Upper lobe of right lung (tissue), 1 donor: ENCODE measurements around the gene TP53BP2. TPM values are rescaled to one million over a fixed set of nuclear protein-coding genes. Genes with fewer than 3 reads are reported as not detected.

Source experiments
- ATAC-seq: fragments of 200-7000 bp; cut with Tn5 transposase; one replicate; pipeline ENCODE4 v1.9.1; 2020; ENCODE audit warnings: mild to moderate bottlenecking, moderate library complexity
- DNase-seq: peaks from one replicate; pipeline ENCODE4 v3.0.0-alpha.2; 2020
- H3K27ac ChIP-seq: fragments of 200-600 bp; one replicate; pipeline ENCODE4 v1.8.0; 2022
- H3K27me3 ChIP-seq: fragments of 200-600 bp; one replicate; pipeline ENCODE4 v1.8.0; 2022; ENCODE audit warnings: mild to moderate bottlenecking
- H3K36me3 ChIP-seq: fragments of 200-600 bp; one replicate; pipeline ENCODE4 v1.8.0; 2022
- H3K4me1 ChIP-seq: fragments of 200-600 bp; one replicate; pipeline ENCODE4 v1.8.0; 2022
- H3K4me3 ChIP-seq: fragments of 200-600 bp; one replicate; pipeline ENCODE4 v1.8.0; 2022; ENCODE audit warnings: mild to moderate bottlenecking
- H3K9me3 ChIP-seq: fragments of 200-600 bp; one replicate; pipeline ENCODE4 v1.8.0; 2022
- intact Hi-C: fragments of 100-400 bp; cut with DNase I; formaldehyde crosslinking; loops from one replicate; pipeline ENCODE4 v1.11.0; 2022
- total RNA-seq: library from RNA; stranded (reverse); fragmentation: NEBNext Ultra II Directional; extraction: Animal tissue kit (Norgen Biotek cat#: 25700); gene quantifications from one replicate; pipeline ENCODE4 v1.2.1, GENCODE V29; 2021
- TF ChIP-seq, protein P1 (sequence below): fragments of 200-600 bp; IDR thresholded peaks from one replicate; pipeline ENCODE4 v1.8.0; 2022; ENCODE audit warnings: antibody characterized with exemption
- donor health status: DM: no; HTN: yes; CAD: no; lungs with severe emphysema.

TP53BP2 gene
- total RNA-seq, 1 donor from 2014 or later, result 64.4 TPM

DNA sequence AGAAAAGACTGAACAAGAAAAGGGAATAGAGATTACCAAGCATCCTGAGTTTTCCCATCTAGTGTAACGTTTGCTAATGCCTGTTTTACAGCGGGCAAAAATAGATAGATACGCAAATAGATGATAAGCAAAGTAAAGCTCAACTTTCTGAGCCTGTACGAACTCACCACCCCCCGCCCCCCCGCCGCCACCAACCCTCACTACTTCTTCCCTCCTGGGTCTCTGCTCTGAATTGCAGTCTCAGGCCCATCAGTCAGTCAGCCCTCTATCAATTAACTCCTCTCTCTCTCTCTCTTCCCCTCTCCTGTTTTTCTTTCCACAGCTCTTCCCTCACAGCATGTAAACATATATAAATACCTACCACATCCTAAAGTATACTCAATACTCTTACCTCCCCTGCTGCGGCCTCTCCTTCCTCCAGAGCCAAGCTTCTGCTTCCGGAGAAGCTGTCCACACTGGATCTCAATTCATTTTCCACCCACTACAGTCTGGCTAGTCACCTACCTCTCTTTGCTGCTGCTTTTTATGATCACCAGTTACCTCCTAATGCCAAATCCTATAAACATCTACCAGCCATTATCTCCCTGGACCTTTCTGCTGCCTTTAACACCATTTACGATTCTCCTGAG is 68.8 kb downstream of the TP53BP2 start:
- no peaks in the 10 kb centered on the region for H3K27me3 ChIP-seq
- peaks cover 89% of the 10 kb centered on the region for H3K36me3 ChIP-seq
- intact Hi-C loops, result no loop called here
- no peak for DNase-seq
- H3K4me1 ChIP-seq, result peaks cover 10% of the 10 kb centered on the region
- no peaks in the 10 kb centered on the region for H3K9me3 ChIP-seq
- TF ChIP-seq, protein P1, sequence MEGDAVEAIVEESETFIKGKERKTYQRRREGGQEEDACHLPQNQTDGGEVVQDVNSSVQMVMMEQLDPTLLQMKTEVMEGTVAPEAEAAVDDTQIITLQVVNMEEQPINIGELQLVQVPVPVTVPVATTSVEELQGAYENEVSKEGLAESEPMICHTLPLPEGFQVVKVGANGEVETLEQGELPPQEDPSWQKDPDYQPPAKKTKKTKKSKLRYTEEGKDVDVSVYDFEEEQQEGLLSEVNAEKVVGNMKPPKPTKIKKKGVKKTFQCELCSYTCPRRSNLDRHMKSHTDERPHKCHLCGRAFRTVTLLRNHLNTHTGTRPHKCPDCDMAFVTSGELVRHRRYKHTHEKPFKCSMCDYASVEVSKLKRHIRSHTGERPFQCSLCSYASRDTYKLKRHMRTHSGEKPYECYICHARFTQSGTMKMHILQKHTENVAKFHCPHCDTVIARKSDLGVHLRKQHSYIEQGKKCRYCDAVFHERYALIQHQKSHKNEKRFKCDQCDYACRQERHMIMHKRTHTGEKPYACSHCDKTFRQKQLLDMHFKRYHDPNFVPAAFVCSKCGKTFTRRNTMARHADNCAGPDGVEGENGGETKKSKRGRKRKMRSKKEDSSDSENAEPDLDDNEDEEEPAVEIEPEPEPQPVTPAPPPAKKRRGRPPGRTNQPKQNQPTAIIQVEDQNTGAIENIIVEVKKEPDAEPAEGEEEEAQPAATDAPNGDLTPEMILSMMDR, result no peak
- no peak overlapping the region for H3K4me3 ChIP-seq
- H3K27ac ChIP-seq, result no peak overlapping the region
- no peak for ATAC-seq

DNA sequence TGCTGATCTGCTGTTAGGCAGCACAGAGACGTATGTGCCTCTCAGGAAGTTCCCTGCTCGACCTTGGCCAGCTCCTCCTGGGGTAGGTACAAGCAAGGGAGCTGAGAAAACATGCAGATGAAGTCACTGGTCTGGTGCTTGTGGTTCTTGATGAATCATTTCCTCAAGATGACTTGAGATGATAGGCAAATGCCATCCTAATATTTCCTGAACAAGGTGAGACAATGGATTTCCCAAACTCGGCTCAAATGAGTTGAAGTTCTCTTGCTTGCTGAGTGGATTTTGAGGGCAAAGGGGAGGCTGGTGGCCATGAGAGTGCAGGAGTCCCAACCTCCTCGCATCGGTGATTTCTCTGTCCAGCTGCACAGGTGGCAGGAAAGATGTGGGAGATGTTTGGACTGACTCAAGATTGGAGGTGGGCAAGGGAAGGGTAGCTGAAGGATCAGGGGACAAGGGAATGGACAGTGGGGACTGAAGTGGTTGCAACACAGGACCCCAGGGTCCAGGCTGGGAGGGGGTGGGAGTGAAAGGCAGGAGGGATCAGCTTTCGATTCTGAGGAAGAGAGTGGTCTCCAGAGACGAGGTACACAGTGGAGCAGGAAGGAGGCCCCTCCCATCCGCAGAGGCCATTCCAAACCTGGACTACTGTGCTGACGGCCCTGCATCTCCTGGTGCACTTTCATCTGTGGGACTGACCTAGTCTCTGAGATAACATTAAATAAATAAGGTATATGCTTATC is 69.5 kb downstream of the TP53BP2 start:
- ATAC-seq, result peak; percentile 49

DNA sequence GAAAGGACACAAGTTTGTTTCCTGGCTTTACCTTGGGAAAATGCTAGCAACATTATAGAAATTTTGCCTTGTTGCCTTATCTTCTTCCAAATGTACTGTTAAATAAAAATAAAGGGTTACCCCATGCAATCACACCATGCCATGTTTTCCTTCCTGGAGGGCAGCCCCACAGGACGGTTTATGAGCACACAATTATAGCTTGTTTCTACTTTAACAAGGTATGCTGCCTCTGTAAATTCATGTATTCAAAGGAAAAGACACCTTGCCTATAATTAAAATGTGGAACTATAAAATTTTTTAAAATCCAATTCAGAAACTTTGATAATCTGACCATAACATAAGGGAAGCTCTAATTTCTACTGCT is 70.1 kb downstream of the TP53BP2 start:
- no peak overlapping the region for H3K4me3 ChIP-seq
- intact Hi-C loops, result no loop called here
- peaks cover 23% of the 10 kb centered on the region for H3K4me1 ChIP-seq
- no peaks in the 10 kb centered on the region for H3K27me3 ChIP-seq
- H3K27ac ChIP-seq, result peak overlapping the region; percentile 15
- H3K36me3 ChIP-seq, result peaks cover 92% of the 10 kb centered on the region
- DNase-seq (no peak), ATAC-seq (no peak)
- TF ChIP-seq, protein P1, result no peak
- H3K9me3 ChIP-seq, result no peaks in the 10 kb centered on the region

More for the DNA sequence above, 69.5 kb downstream of the TP53BP2 start:
- peaks cover 17% of the 10 kb centered on the region for H3K4me1 ChIP-seq
- H3K36me3 ChIP-seq, result peaks cover 92% of the 10 kb centered on the region
- H3K27me3 ChIP-seq, result no peaks in the 10 kb centered on the region
- H3K9me3 ChIP-seq, result no peaks in the 10 kb centered on the region
- no peak for DNase-seq
- peak overlapping the region; percentile 15 for H3K27ac ChIP-seq
- intact Hi-C loops, result no loop called here
- TF ChIP-seq, protein P1, result no peak
- no peak overlapping the region for H3K4me3 ChIP-seq

DNA sequence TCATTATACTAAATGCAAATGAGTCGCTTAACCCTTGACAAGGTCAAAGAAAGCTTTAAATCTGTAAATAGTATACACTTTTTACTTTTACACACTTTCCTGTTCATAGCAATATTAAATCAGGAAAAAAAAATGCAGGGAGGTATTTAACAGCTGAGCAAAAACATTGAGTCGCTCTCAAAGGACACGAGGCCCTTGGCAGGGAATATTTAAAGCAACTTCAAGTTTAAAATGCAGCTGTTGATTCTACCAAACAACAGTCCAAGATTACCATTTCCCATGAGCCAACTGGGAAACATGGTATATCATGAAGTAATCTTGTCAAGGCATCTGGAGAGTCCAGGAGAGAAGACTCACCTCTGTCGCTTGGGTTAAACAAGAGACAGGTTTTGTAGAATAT is 70.7 kb downstream of the TP53BP2 start:
- Histone ChIP-seq H3K27me3 (no peaks in the 10 kb centered on the region), H3K9me3 (no peaks in the 10 kb centered on the region), H3K36me3 (peaks cover 92% of the 10 kb centered on the region), H3K27ac (peak overlapping the region; percentile 15), H3K4me1 (peaks cover 25% of the 10 kb centered on the region), H3K4me3 (no peak overlapping the region)
- TF ChIP-seq, protein P1, result no peak
- no peak for DNase-seq
- ATAC-seq, result no peak
- intact Hi-C loops, result no loop called here

DNA sequence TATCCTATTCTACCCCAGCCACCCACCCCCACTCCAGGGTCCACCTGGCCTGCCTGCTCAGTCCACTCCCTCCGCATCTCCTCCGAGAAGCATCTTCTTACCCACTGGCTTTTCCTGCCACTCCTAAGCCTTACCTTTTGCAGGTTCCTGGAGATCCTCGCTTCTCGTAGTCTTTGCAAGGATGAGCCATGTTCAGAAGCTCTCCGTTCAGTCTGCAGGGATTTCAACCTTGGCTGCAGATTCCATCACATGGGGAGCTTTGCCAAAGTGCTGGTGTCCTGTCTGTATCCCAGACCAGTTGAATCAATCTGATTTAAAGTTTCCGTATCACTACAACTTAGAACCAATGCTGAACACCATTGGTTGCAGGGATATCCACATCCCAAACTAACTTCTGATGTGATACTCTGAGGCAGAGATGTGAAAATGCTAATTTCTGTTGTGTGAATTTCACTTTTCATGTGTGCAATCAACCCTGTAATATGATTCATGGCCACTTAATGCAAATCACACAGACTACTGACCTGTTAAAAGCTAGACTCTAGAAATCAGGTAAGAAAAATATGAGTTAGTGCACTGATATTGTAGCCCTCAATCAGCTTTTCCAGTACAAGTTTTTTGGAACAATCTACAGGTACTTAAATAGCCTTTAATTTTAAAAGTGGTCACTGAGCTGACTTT is 71.5 kb downstream of the TP53BP2 start:
- no peaks in the 10 kb centered on the region for H3K27me3 ChIP-seq
- peaks cover 25% of the 10 kb centered on the region for H3K4me1 ChIP-seq
- TF ChIP-seq, protein P1, result no peak
- intact Hi-C loops, result no loop called here
- H3K4me3 ChIP-seq, result no peak overlapping the region
- DNase-seq (no peak), ATAC-seq (no peak)
- no peak overlapping the region for H3K27ac ChIP-seq
- peaks cover 92% of the 10 kb centered on the region for H3K36me3 ChIP-seq
- H3K9me3 ChIP-seq, result no peaks in the 10 kb centered on the region
